ENCODE results near the gene CEP83.

Gene CEP83

DNA sequence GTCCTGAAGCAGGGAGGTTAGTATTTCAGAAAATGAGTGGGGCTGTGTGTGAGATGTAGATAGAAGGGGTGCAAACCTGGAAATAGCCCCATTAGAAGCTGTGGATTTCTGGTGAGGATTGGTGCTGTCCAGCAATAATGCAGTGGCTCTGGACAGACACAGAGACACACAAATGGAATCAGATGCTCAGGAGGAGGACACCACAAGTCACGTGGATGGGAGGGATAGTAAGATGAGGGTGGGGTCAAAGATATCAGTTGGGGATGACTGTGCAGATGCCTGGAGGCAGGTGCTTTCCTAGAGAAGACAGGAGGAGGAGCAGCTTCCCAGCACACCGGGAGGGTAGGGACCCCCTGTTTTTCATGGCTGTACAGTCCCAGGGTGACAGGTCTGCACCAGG lies 174.8 kb downstream of the CEP83 start:
- Histone ChIP-seq H3K27me3 (replicated peaks) (no peaks in the 10 kb centered on the region), H3K4me3 (ENCODE audit: low read depth, low read length) (no peak overlapping the region), H3K36me3 (replicated peaks) (no peaks in the 10 kb centered on the region), H3K27ac (no peak overlapping the region)
- in situ Hi-C loops (cut with HindIII; ENCODE audit: low pct_ligation_motif_present, low sequenced_read_pairs): no loop called here
- TF ChIP-seq, protein P1, sequence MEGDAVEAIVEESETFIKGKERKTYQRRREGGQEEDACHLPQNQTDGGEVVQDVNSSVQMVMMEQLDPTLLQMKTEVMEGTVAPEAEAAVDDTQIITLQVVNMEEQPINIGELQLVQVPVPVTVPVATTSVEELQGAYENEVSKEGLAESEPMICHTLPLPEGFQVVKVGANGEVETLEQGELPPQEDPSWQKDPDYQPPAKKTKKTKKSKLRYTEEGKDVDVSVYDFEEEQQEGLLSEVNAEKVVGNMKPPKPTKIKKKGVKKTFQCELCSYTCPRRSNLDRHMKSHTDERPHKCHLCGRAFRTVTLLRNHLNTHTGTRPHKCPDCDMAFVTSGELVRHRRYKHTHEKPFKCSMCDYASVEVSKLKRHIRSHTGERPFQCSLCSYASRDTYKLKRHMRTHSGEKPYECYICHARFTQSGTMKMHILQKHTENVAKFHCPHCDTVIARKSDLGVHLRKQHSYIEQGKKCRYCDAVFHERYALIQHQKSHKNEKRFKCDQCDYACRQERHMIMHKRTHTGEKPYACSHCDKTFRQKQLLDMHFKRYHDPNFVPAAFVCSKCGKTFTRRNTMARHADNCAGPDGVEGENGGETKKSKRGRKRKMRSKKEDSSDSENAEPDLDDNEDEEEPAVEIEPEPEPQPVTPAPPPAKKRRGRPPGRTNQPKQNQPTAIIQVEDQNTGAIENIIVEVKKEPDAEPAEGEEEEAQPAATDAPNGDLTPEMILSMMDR (IDR thresholded peaks at IDR 0.05; ENCODE audit: low read depth, low read length, missing control alignments): no peak
- no peak for DNase-seq

DNA sequence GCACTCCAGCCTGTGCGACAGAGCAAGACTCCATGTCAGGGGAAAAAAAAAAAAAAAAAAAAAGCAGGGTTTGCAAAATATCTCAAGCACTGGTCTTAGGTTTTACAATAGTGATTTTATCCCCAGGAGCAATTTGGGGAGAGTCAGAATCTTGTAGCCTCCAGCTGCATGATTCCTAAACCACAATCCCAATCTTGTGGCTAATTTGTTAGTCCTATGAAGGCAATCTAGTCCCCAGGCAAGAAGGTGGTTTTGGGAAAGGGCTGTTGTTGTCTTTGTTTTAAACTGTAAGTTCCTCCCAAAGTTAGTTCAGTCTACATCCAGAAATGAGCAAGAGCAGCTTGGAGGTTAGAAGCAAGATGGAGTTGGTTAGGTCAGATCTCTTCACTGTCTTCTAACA lies 175.6 kb downstream of the CEP83 start:
- Histone ChIP-seq H3K36me3 (replicated peaks) (no peaks in the 10 kb centered on the region), H3K27ac (no peak overlapping the region), H3K4me3 (ENCODE audit: low read depth, low read length) (no peak overlapping the region), H3K27me3 (replicated peaks) (no peaks in the 10 kb centered on the region)
- in situ Hi-C loops (cut with HindIII; ENCODE audit: low pct_ligation_motif_present, low sequenced_read_pairs): no loop called here
- DNase-seq: no peak
- TF ChIP-seq, protein P1 (IDR thresholded peaks at IDR 0.05; ENCODE audit: low read depth, low read length, missing control alignments): no peak

DNA sequence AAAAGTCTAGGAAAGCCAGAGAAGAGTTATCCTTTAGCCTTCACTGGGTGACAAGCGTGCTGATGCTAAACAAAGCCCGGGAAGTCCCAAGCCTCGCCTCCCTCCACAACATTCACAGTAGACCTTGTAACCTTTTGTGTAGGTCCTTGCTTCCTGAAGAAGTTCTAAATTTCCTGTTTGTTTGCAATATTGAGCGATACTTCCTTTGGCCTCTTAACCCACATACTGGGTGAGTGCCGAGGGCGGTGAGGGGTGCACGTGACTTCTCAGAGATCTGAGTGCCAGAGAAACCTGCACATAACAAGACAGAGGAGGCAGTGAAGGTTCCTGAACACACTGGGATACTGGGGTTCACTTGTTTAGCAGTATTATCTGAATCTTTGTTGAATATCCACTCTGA lies 177.0 kb downstream of the CEP83 start:
- no peaks in the 10 kb centered on the region for H3K36me3 ChIP-seq (replicated peaks)
- TF ChIP-seq, protein P1 (IDR thresholded peaks at IDR 0.05; ENCODE audit: low read depth, low read length, missing control alignments): no peak
- no peak for DNase-seq
- no peak overlapping the region for H3K27ac ChIP-seq
- no peak overlapping the region for H3K4me3 ChIP-seq (ENCODE audit: low read depth, low read length)
- in situ Hi-C loops (cut with HindIII; ENCODE audit: low pct_ligation_motif_present, low sequenced_read_pairs): no loop called here
- no peaks in the 10 kb centered on the region for H3K27me3 ChIP-seq (replicated peaks)

DNA sequence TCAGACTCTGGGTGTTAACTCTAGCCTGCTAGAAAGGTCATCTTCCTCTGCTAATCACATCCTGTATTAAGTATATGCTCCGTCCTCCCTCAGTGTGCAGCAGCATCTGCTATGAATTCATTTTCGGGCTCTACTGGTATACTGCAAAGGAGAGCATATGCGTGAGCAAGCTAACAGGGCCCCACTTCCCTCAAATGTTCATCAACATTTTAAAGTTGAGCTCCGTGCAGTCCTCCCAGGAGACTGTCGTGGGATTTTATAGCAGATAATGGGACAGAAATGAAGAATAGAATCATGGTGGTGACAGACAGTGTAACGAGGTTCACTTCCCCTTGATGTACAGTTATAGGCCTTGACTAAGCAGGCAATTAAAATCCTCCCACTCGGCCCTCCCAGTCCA lies 179.6 kb downstream of the CEP83 start:
- in situ Hi-C loops (cut with HindIII; ENCODE audit: low pct_ligation_motif_present, low sequenced_read_pairs): no loop called here
- H3K27ac ChIP-seq: no peak overlapping the region
- H3K4me3 ChIP-seq (ENCODE audit: low read depth, low read length): no peak overlapping the region
- no peak for DNase-seq
- no peaks in the 10 kb centered on the region for H3K36me3 ChIP-seq (replicated peaks)
- no peaks in the 10 kb centered on the region for H3K27me3 ChIP-seq (replicated peaks)
- TF ChIP-seq, protein P1 (IDR thresholded peaks at IDR 0.05; ENCODE audit: low read depth, low read length, missing control alignments): no peak

DNA sequence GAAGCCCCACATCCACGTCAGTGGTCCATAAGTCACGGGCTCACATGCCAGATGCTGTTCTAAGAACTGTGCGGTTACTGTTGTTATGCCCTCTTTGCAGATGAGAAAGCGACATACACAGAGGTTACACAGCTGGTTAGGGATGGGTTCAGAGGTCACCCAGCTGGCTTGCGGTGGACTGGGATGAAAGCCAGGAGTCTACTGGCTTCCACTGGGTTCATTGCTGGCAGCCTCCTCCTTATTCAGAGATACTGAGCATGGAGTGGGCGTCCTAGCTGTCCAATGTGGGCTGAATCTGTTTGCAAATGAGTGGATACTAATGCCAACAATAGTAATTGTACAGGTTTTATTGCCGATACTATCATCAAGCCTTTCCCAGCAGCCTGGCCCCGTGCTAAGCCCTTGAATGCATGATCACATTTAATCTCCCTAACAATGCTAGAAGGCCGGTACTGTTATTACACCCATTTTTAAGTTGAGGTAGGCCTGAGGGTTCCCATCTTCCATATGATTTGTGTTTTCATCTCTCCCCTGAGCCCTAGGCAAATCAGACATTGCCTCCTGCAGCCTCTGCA lies 182.2 kb downstream of the CEP83 start:
- Histone ChIP-seq H3K4me3 (ENCODE audit: low read depth, low read length) (no peak overlapping the region), H3K36me3 (replicated peaks) (no peaks in the 10 kb centered on the region), H3K27me3 (replicated peaks) (no peaks in the 10 kb centered on the region), H3K27ac (no peak overlapping the region)
- in situ Hi-C loops (cut with HindIII; ENCODE audit: low pct_ligation_motif_present, low sequenced_read_pairs): no loop called here
- TF ChIP-seq, protein P1 (IDR thresholded peaks at IDR 0.05; ENCODE audit: low read depth, low read length, missing control alignments): no peak
- DNase-seq: no peak

DNA sequence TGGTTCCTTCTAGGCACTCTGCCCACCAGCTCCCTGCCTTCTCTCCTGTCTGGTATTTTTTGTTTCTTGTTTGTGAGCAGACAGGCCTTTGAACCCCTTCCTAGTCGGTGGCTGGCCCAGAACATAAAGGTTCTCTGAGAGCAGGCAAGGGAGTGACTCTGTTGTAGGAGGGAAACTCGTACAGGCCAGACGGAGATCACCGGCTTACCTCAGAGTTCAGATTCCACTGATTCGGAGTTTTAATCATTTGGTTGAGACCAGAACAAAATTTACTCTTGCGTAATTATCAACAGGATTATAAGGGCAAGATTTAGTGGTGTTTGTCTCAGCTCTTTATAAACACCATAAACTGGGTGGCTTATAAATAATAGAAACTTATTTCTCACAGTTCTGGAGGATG lies 182.9 kb downstream of the CEP83 start:
- Histone ChIP-seq H3K27me3 (replicated peaks) (no peaks in the 10 kb centered on the region), H3K36me3 (replicated peaks) (no peaks in the 10 kb centered on the region), H3K4me3 (ENCODE audit: low read depth, low read length) (no peak overlapping the region), H3K27ac (no peak overlapping the region)
- in situ Hi-C loops (cut with HindIII; ENCODE audit: low pct_ligation_motif_present, low sequenced_read_pairs): no loop called here
- TF ChIP-seq, protein P1 (IDR thresholded peaks at IDR 0.05; ENCODE audit: low read depth, low read length, missing control alignments): no peak
- DNase-seq: no peak

Data from brain microvascular endothelial cell (primary cell).